ENCODE measurements around the gene C1RL.

GRCh38 chr12:7114851-7115250, 5.8 kb upstream of the C1RL start:
- TF ChIP-seq, protein P1, sequence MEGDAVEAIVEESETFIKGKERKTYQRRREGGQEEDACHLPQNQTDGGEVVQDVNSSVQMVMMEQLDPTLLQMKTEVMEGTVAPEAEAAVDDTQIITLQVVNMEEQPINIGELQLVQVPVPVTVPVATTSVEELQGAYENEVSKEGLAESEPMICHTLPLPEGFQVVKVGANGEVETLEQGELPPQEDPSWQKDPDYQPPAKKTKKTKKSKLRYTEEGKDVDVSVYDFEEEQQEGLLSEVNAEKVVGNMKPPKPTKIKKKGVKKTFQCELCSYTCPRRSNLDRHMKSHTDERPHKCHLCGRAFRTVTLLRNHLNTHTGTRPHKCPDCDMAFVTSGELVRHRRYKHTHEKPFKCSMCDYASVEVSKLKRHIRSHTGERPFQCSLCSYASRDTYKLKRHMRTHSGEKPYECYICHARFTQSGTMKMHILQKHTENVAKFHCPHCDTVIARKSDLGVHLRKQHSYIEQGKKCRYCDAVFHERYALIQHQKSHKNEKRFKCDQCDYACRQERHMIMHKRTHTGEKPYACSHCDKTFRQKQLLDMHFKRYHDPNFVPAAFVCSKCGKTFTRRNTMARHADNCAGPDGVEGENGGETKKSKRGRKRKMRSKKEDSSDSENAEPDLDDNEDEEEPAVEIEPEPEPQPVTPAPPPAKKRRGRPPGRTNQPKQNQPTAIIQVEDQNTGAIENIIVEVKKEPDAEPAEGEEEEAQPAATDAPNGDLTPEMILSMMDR (IDR thresholded peaks at IDR 0.05; ENCODE audit: borderline replicate concordance, extremely low read depth, low read length, poor library complexity, severe bottlenecking): no peak
- no peak for TF ChIP-seq EZH2 (IDR thresholded peaks at IDR 0.05; ENCODE audit: borderline replicate concordance, low read depth, low read length, severe bottlenecking)

Data from DND-41 (cell line).